PFSK-1 (cell line): ENCODE results near the gene FAM111A.

Experiments used
- FOXP2 ChIP-seq: optimal IDR thresholded peaks from 2 replicates; pipeline ENCODE3; 2011; ENCODE audit warnings: borderline replicate concordance, control low read depth, inconsistent platforms; ENCODE audit not compliant: insufficient read depth; ENCODE audit errors: extremely low read length, extremely low read depth
- POLR2AphosphoS5 ChIP-seq: IDR thresholded peaks from 2 replicates; pipeline ENCODE4 v1.6.1; 2012; ENCODE audit warnings: low read depth, mild to moderate bottlenecking, control low read depth, low read length, moderate library complexity
- SIN3A ChIP-seq: IDR thresholded peaks from 2 replicates; pipeline ENCODE4 v1.6.1; 2012; ENCODE audit warnings: mild to moderate bottlenecking, low read length, moderate library complexity, borderline replicate concordance; ENCODE audit not compliant: insufficient read depth
- TF ChIP-seq, protein P1 (sequence below), 2 experiments: IDR thresholded peaks; 2 replicates each; pipeline versions ENCODE4 v1.6.1 to v1.8.0; 2011 to 2012; ENCODE audit warnings: low read depth in 2 of 2, low read length in 2 of 2, control low read depth in 1 of 2, inconsistent platforms in 1 of 2, mild to moderate bottlenecking in 1 of 2, moderate library complexity in 1 of 2; ENCODE audit not compliant: insufficient read depth in 1 of 2

DNA sequence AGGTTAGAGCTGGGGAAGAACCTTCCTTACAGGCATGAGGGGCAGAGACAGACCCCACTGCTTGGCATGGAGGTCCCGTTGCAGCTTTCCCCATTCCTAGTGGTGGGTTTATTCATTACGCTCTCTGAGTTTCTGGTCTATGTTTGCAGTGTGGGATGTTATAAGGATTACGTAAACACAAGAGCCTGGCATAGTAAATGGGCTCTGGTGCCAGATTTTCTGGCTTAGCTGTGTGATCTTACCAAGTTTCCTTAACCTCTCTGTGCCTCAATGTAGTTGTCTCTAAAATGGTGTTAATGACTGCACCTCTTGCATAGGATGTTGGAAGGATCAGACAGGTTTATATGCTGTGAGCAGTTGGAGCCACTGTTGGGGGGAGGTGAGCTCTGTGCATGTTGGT is 44.4 kb downstream of the FAM111A start:
- TF ChIP-seq, protein P1, sequence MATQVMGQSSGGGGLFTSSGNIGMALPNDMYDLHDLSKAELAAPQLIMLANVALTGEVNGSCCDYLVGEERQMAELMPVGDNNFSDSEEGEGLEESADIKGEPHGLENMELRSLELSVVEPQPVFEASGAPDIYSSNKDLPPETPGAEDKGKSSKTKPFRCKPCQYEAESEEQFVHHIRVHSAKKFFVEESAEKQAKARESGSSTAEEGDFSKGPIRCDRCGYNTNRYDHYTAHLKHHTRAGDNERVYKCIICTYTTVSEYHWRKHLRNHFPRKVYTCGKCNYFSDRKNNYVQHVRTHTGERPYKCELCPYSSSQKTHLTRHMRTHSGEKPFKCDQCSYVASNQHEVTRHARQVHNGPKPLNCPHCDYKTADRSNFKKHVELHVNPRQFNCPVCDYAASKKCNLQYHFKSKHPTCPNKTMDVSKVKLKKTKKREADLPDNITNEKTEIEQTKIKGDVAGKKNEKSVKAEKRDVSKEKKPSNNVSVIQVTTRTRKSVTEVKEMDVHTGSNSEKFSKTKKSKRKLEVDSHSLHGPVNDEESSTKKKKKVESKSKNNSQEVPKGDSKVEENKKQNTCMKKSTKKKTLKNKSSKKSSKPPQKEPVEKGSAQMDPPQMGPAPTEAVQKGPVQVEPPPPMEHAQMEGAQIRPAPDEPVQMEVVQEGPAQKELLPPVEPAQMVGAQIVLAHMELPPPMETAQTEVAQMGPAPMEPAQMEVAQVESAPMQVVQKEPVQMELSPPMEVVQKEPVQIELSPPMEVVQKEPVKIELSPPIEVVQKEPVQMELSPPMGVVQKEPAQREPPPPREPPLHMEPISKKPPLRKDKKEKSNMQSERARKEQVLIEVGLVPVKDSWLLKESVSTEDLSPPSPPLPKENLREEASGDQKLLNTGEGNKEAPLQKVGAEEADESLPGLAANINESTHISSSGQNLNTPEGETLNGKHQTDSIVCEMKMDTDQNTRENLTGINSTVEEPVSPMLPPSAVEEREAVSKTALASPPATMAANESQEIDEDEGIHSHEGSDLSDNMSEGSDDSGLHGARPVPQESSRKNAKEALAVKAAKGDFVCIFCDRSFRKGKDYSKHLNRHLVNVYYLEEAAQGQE (IDR thresholded peaks at IDR 0.05; ENCODE audit: insufficient read depth in 1 of 2, low read depth in 2 of 2, low read length in 2 of 2), result no peak
- no peak for TF ChIP-seq POLR2AphosphoS5
- TF ChIP-seq FOXP2, result no peak
- TF ChIP-seq SIN3A, result no peak
